Neutrophil (primary cell): Measurements from ENCODE around the gene LAMTOR5.
"Not testable (repeated sequence)": the region's sequence is repeated elsewhere in the genome, so short reads cannot be mapped to it uniquely, and the experiment has no call there.

Experiments used
- H3K27ac ChIP-seq: fragments of 200-600 bp; sonication (generic); 2 replicates; pipeline ENCODE4 v1.5.1; 2016; ENCODE audit warnings: mild to moderate bottlenecking, moderate library complexity
- H3K27me3 ChIP-seq: fragments of 200-600 bp; sonication (generic); 2 replicates; pipeline ENCODE4 v1.6.0; 2016; ENCODE audit warnings: mild to moderate bottlenecking
- H3K36me3 ChIP-seq: fragments of 200-600 bp; sonication (generic); 2 replicates; pipeline ENCODE4 v1.5.1; 2017
- H3K4me1 ChIP-seq, 2 experiments: fragments of 200-600 bp in 1 of 2; sonication (generic) in 1 of 2; 1 replicate in 1 of 2; 2 replicates in 1 of 2; pipeline versions ENCODE4 v1.5.1 to v1.6.1; 2013 to 2016; ENCODE audit warnings: low read depth in 1 of 2, low read length in 1 of 2, mild to moderate bottlenecking in 1 of 2, moderate library complexity in 1 of 2; ENCODE audit not compliant: control insufficient read depth in 1 of 2, insufficient read depth in 1 of 2
- H3K4me3 ChIP-seq, 2 experiments: fragments of 200-600 bp in 1 of 2; sonication (generic) in 1 of 2; 1 replicate in 1 of 2; 2 replicates in 1 of 2; pipeline ENCODE4 v1.5.1; 2013 to 2016; ENCODE audit warnings: low read depth in 1 of 2, low read length in 1 of 2, mild to moderate bottlenecking in 1 of 2, moderate library complexity in 1 of 2
- H3K9me3 ChIP-seq: fragments of 200-600 bp; sonication (generic); 2 replicates; pipeline ENCODE4 v1.5.1; 2016
- TF ChIP-seq, protein P1 (sequence below): fragments of 200-600 bp; sonication (generic); IDR thresholded peaks from 2 replicates; pipeline ENCODE4 v1.5.1; 2016; ENCODE audit warnings: antibody characterized with exemption

Gene LAMTOR5

DNA sequence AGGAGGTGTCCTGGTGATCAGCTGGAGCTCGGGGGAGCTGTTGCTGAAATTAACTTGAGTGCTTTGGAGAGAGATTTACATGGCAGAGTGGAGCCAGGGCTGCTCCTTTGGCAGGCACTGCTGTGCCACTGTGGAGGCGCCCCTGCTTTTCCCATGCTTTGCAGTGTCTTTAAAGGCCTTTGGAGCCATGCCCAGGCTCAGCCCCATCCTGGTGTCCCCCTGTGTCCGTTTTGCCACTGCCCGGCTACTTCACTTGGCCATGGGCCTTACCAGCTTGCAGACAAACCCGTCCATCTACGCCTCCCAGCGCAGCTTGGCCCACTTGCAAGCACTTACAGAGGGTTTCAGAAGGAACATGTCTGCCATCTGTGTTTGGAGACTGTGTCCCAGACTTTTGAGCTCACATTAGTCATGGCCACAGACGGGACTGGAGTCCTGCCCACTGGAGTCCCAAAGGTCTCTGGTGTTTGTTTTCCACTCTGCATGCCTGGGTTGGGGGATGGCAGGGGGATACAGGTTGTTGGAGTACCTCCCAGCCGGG is 18.2 kb upstream of the LAMTOR5 start:
- H3K4me3 ChIP-seq, result no peak overlapping the region
- no peaks in the 10 kb centered on the region for H3K4me1 ChIP-seq
- TF ChIP-seq, protein P1, sequence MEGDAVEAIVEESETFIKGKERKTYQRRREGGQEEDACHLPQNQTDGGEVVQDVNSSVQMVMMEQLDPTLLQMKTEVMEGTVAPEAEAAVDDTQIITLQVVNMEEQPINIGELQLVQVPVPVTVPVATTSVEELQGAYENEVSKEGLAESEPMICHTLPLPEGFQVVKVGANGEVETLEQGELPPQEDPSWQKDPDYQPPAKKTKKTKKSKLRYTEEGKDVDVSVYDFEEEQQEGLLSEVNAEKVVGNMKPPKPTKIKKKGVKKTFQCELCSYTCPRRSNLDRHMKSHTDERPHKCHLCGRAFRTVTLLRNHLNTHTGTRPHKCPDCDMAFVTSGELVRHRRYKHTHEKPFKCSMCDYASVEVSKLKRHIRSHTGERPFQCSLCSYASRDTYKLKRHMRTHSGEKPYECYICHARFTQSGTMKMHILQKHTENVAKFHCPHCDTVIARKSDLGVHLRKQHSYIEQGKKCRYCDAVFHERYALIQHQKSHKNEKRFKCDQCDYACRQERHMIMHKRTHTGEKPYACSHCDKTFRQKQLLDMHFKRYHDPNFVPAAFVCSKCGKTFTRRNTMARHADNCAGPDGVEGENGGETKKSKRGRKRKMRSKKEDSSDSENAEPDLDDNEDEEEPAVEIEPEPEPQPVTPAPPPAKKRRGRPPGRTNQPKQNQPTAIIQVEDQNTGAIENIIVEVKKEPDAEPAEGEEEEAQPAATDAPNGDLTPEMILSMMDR, result no peak
- H3K36me3 ChIP-seq, result no peaks in the 10 kb centered on the region
- H3K9me3 ChIP-seq, result no peaks in the 10 kb centered on the region
- H3K27ac ChIP-seq, result no peak overlapping the region
- no peaks in the 10 kb centered on the region for H3K27me3 ChIP-seq

DNA sequence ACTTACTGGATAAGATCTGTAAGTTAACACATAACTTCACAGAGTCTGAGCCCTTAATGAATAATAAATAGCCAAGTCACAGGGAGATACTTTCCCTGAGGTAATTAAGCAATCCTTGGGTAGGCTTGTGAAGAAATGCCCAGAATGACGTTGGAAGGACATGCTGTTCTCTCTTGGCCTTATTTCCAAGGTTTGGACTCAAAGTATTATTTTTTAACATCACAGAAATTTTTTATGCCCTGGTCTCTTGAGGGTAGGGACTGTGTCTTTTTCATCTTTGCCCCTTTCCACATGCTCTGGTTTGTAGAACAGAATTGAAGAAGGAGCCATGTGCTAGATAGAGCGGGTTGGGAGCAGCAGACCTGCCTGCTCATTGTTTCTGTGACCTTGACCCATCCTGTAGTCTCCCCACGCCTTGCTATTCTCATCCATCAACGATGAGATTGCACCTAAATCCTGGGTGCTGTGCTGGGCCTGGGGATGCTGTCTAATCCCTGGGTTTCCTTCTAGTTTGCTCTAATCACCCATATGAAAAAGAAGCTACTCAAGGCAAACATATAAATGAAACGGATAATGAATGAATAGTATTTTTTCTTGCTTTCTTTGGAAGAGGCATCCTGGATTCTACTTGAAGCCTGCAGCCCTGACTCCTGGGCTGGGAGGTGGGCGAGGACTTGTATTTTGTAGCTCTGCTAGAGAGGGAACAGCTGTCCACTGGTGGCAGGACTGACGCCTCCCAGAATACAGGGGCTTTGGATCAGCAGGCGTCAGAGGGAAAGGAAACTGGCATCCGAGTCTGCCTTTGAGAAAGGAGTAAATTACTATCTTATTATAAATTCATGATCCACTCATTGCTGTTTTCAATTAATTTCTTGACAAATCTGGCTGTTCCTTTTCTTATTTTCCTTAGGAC is 17.5 kb upstream of the LAMTOR5 start:
- Histone ChIP-seq H3K27ac (no peak overlapping the region), H3K36me3 (no peaks in the 10 kb centered on the region), H3K4me3 (no peak overlapping the region), H3K9me3 (no peaks in the 10 kb centered on the region), H3K4me1 (no peaks in the 10 kb centered on the region), H3K27me3 (no peaks in the 10 kb centered on the region)
- TF ChIP-seq, protein P1, result no peak

DNA sequence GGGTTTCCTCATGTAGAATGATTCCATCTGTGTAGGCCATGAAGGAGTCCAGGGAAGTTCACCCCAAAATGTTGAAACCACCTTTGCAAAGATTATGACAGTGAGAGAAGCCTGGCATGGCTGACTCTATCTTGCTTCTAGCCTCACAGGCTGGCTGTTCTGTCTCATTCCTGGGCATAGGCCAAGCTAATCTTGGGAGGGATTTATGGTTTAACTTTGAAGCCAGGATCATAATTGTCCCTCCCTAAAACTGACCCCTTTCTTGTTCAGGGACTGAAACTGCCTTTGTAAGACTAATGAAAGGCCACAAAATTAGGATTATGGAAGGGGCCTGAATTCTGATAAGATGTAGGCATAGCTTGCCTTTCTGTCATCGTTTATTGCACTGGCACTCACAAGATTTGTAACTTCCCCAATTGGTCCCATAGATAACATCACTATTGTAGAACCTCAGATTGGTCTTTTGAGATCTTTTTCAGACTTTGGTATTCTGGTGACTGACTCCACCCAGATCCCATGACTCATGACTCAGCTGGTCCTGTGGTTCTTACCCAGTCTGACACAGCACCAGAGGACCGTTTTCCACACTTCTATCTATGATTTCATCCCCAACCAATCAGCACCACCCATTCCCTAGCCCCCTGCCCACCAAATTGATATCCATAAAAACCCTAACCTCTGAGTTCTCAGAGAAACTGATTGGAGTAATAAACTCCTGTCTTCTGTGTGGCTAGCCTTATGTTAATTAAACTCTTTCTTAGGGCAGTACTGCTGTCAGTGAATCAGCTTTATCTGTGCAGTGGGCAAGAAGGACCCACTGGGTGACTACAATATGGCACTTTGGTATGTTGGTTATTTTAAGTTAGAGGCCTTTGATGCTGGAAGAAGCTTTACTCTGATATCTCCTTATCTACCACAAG is 13.6 kb upstream of the LAMTOR5 start:
- Histone ChIP-seq H3K27ac (no peak overlapping the region), H3K4me1 (no peaks in the 10 kb centered on the region), H3K4me3 (no peak overlapping the region), H3K27me3 (no peaks in the 10 kb centered on the region), H3K36me3 (no peaks in the 10 kb centered on the region), H3K9me3 (no peaks in the 10 kb centered on the region)
- TF ChIP-seq, protein P1, result no peak

DNA sequence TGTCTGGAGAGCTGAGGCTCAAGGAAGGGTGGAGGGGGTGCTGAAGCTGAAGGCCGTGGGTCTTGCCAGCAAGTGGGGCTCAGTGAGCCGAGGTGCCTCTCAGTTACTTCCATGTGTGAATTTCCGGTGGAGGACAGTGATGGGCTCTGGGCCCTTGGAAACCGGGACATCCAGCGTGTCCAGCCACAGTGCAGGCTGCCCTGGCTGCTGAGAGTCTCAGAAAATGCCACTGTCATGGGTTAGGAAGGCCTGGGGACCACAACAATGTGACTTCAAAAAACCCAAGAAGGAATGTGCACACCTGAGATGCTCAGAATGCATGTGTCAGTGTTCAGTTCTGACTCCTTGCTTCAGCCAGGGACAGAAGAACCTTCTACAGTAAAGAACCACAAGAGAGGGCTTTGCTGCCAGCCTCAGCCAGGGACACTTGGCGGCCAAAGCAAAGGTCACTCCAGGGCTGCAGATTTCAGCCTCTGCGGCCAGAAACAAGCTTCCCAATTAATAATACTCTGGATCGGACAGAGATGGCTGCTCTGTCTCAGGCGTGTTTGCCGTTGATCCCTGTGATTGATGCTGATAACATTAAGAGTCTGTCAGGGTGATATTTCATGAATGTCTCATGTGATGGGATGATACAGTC is 12.6 kb upstream of the LAMTOR5 start:
- Histone ChIP-seq H3K4me1 (no peaks in the 10 kb centered on the region), H3K9me3 (no peaks in the 10 kb centered on the region), H3K4me3 (no peak overlapping the region), H3K36me3 (no peaks in the 10 kb centered on the region), H3K27ac (no peak overlapping the region), H3K27me3 (no peaks in the 10 kb centered on the region)
- TF ChIP-seq, protein P1, result no peak

DNA sequence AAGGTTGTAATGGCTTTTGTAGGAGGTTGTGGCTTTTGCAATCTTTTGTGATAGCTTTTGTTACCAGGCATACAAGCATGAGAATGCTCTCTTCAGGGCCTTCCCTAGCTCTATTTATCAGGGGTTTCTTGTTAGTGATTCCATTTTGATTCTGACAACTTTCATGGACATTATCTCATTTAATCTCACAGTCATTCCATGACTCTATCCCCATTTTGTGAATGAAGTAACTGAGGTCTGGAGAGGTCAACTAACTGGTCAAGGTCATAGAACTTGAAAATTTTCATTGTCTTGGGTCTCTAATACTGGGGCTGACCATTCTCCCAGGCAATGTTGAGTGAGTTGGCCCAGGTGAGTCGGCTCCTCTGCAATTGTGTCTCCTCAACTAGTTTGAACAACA is 11.2 kb upstream of the LAMTOR5 start:
- TF ChIP-seq, protein P1, result no peak
- H3K9me3 ChIP-seq, result no peaks in the 10 kb centered on the region
- H3K27me3 ChIP-seq, result no peaks in the 10 kb centered on the region
- no peaks in the 10 kb centered on the region for H3K4me1 ChIP-seq
- no peak overlapping the region for H3K27ac ChIP-seq
- H3K4me3 ChIP-seq, result no peak overlapping the region
- no peaks in the 10 kb centered on the region for H3K36me3 ChIP-seq

DNA sequence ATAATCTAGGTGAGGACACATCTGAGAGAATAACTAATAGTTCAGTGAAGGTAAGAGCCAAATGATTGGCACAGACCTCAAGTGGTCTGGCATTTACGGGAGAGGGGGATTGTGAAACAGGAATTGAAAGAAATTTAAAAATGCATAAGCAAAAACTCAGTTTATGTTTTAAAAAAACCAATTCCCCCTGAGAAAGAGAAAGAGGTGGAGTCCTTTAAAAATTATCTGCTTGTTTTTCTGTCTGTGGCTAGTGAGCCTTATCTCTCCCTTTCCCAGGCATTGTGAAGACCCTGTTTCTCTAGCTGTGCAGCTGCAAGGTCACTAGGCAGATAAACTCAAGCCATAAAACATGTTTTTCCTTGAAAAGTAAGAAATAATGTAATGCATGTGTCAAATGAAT is 5.6 kb upstream of the LAMTOR5 start:
- H3K36me3 ChIP-seq, H3K9me3 ChIP-seq, H3K4me3 ChIP-seq, H3K27ac ChIP-seq, H3K4me1 ChIP-seq, H3K27me3 ChIP-seq: not testable (repeated sequence)
